Measurements from ENCODE around the gene RALGAPB.
A peak's percentile ranks its signal among the peaks of the same experiment; 100 is the strongest.

Gene RALGAPB

GRCh38 chr20:38472513-38473366 lies at the start of gene RALGAPB:
RALGAPB (plus strand) TSS chr20:38472843; CDS start chr20:38488433, 15,590 bp downstream.
- Histone ChIP-seq H3K4me1 (ENCODE audit: control insufficient read depth, insufficient read depth, low read length) (peaks cover 3% of the 10 kb centered on the region; the same call in 1 of the 2 replicates), H3K4me3 (ENCODE audit: low read depth, low read length) (peak within 1 kb of the TSS; percentile 80), H3K36me3 (ENCODE audit: control insufficient read depth in 2 of 2, insufficient read depth in 1 of 2, low read length in 2 of 2) (peaks cover 0 to 8% of the 10 kb centered on the region in 2 experiments; a peak in 1 of 3 replicates), H3K27ac (ENCODE audit: extremely low read depth, low read depth, low read length) (peak within 1 kb of the TSS; percentile 75), H3K9me3 (ENCODE audit: control insufficient read depth, insufficient read depth, low read depth, low read length) (no peaks in the 10 kb centered on the region)
- POLR2A ChIA-PET, result interaction anchor here (0.6 to 4.1 kb wide), 21 partner anchors 9 to 489 kb away, joined by 3 to 84 read pairs (median 5); partner anchors contain the start of genes DHX35 and SNHG17
- CTCF ChIA-PET, result interaction anchor here (0.5 to 4.7 kb wide), 19 partner anchors 9 to 1183 kb away, joined by 3 to 44 read pairs (median 3); partner anchors contain the start of genes MANBAL and SNHG17
- TF ChIP-seq ZNF629 (tag by site-specific recombination; IDR thresholded peaks at IDR 0.05) (peak; percentile 92), ZNF548 (tag by site-specific recombination; IDR thresholded peaks at IDR 0.05) (no peak), ZNF335 (tag by site-specific recombination; conservative IDR thresholded peaks at IDR 0.05) (peak; percentile 79), ZNF433 (tag by site-specific recombination; IDR thresholded peaks at IDR 0.05; ENCODE audit: low read depth) (no peak), INSM2 (tag by site-specific recombination; IDR thresholded peaks at IDR 0.05) (peak; percentile 67; the same call in 1 of the 2 replicates), ZNF16 (tag by site-specific recombination; IDR thresholded peaks at IDR 0.05; ENCODE audit: low read depth) (no peak), ZFHX2 (tag by site-specific recombination; conservative IDR thresholded peaks at IDR 0.05) (peak; percentile 50), ZNF692 (tag by site-specific recombination; IDR thresholded peaks at IDR 0.05) (peak; percentile 56; the same call in 1 of the 2 replicates), ZNF114 (tag by site-specific recombination; IDR thresholded peaks at IDR 0.05) (no peak), GLIS2 (tag by site-specific recombination; IDR thresholded peaks at IDR 0.05) (0 out of 2 replicates have a peak, but pooled peaks have one; percentile 60), ZEB2 (tag by site-specific recombination; IDR thresholded peaks at IDR 0.05) (peak; percentile 92), ZNF660 (tag by site-specific recombination; IDR thresholded peaks at IDR 0.05) (no peak; the same call in 1 of the 2 replicates), ZNF311 (tag by site-specific recombination; IDR thresholded peaks at IDR 0.05; ENCODE audit: borderline replicate concordance) (no peak), ZNF747 (tag by site-specific recombination; IDR thresholded peaks at IDR 0.05) (no peak), TRIM28 (IDR thresholded peaks at IDR 0.05; ENCODE audit: borderline replicate concordance, low read length) (0 out of 2 replicates have a peak, but pooled peaks have one; percentile 24), ZNF600 (tag by site-specific recombination; IDR thresholded peaks at IDR 0.05) (peak; percentile 99), ZBTB44 (tag by site-specific recombination; IDR thresholded peaks at IDR 0.05) (peak; percentile 52; the same call in 1 of the 2 replicates), ZXDB (tag by site-specific recombination; IDR thresholded peaks at IDR 0.05) (peak; percentile 99), ZNF366 (tag by site-specific recombination; conservative IDR thresholded peaks at IDR 0.05) (peak; percentile 100), ZBTB11 (tag by site-specific recombination; conservative IDR thresholded peaks at IDR 0.05; ENCODE audit: low read depth) (peak; percentile 93), ZNF48 (tag by site-specific recombination; IDR thresholded peaks at IDR 0.05) (no peak), KLF8 (tag by site-specific recombination; IDR thresholded peaks at IDR 0.05) (peak; percentile 64), ZNF513 (tag by site-specific recombination; IDR thresholded peaks at IDR 0.05) (no peak), GLI4 (tag by site-specific recombination; IDR thresholded peaks at IDR 0.05) (no peak), ZSCAN18 (tag by site-specific recombination; IDR thresholded peaks at IDR 0.05) (no peak), ZNF560 (tag by site-specific recombination; IDR thresholded peaks at IDR 0.05; ENCODE audit: borderline replicate concordance) (no peak)

Measured in HEK293 (cell line).